ENCODE measurements around the gene IRF7.

- TF ChIP-seq CTCF (IDR thresholded peaks at IDR 0.05), result no peak
- TF ChIP-seq POLR2A (IDR thresholded peaks at IDR 0.05), result no peak
Observed at GRCh38 chr11:579830-580601, 35.7 kb downstream of the IRF7 start.

Data from lower leg skin (tissue), 3 donors.